ENCODE results near the gene BACE2.

DNA sequence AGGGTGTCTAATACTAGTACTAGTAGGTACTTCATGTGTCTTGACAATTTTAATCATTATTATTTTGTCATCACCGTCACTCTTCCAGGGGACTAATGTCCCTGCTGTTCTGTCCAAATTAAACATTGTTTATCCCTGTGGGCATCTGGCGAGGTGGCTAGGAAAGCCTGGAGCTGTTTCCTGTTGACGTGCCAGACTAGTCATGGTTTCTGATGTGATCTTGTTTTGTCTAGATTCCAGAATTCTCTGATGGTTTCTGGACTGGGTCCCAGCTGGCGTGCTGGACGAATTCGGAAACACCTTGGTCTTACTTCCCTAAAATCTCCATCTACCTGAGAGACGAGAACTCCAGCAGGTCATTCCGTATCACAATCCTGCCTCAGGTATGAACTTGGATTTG is 82.6 kb downstream of the BACE2 start:
- TF ChIP-seq, protein P1, sequence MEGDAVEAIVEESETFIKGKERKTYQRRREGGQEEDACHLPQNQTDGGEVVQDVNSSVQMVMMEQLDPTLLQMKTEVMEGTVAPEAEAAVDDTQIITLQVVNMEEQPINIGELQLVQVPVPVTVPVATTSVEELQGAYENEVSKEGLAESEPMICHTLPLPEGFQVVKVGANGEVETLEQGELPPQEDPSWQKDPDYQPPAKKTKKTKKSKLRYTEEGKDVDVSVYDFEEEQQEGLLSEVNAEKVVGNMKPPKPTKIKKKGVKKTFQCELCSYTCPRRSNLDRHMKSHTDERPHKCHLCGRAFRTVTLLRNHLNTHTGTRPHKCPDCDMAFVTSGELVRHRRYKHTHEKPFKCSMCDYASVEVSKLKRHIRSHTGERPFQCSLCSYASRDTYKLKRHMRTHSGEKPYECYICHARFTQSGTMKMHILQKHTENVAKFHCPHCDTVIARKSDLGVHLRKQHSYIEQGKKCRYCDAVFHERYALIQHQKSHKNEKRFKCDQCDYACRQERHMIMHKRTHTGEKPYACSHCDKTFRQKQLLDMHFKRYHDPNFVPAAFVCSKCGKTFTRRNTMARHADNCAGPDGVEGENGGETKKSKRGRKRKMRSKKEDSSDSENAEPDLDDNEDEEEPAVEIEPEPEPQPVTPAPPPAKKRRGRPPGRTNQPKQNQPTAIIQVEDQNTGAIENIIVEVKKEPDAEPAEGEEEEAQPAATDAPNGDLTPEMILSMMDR (IDR thresholded peaks at IDR 0.05; ENCODE audit: borderline replicate concordance, extremely low read depth, low read length, poor library complexity, severe bottlenecking): no peak
- TF ChIP-seq EZH2 (IDR thresholded peaks at IDR 0.05; ENCODE audit: borderline replicate concordance, low read depth, low read length, severe bottlenecking): no peak
